ENCODE data around the gene DNAJC24.

GRCh38 chr11:31441296-31441695 lies 71.6 kb downstream of the DNAJC24 start:
- TF ChIP-seq POLR2A (IDR thresholded peaks at IDR 0.05), result no peak
- TF ChIP-seq CTCF (IDR thresholded peaks at IDR 0.05), result no peak
